ENCODE results near the gene IFNLR1. TPM values are rescaled to one million over a fixed set of nuclear protein-coding genes. Genes with fewer than 3 reads are reported as not detected.

The IFNLR1 gene
- total RNA-seq, 1 experiment from 2014 or later = 6.1 TPM

DNA sequence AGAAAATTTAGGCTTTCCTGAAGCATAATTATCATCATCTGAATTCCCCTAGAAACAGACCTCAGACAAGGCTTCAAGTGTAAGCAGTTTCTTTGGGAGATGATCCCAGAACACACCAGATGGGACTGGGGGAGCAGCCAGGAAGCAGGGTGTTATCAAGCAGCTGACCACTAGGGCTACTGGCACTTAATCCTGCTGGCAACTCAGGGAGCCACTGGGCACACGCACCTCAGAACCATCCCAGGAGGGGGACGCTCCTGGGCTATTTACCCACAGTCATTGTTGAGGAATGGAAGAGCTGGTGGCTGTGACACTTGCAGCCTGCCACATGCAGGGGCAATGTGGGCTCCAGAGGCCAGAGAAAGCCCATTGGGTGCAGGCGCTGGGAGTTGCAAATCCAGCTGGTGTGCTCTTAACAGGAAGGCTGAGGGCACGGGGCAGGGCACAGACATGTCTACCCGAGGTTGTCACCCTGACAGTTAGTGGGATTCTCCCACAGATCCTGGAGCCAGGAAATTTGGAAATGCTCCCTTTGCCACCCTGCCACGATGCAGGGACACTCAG is 29.1 kb downstream of the IFNLR1 start:
- no peaks in the 10 kb centered on the region for H3K9me3 Mint-ChIP-seq (ENCODE audit: unreplicated experiment)
- H3K36me3 ChIP-seq (ENCODE audit: control insufficient read depth, insufficient read depth, low read length) = no peaks in the 10 kb centered on the region
- CTCF ChIA-PET = no interaction called here
- no peaks in the 10 kb centered on the region for H3K27me3 Mint-ChIP-seq (ENCODE audit: insufficient read depth, unreplicated experiment)
- H3K27me3 ChIP-seq (replicated peaks; ENCODE audit: control insufficient read depth, insufficient read depth, low read length) = no peaks in the 10 kb centered on the region
- H3K4me1 Mint-ChIP-seq (ENCODE audit: low read depth, unreplicated experiment) = no peaks in the 10 kb centered on the region
- H3K4me3 Mint-ChIP-seq (ENCODE audit: unreplicated experiment) = no peak overlapping the region
- H3K4me3 ChIP-seq (ENCODE audit: low read depth, low read length) = no peak overlapping the region
- H3K4me1 ChIP-seq = no peaks in the 10 kb centered on the region
- no peaks in the 10 kb centered on the region for H3K9me3 ChIP-seq
- H3K36me3 Mint-ChIP-seq (ENCODE audit: insufficient read depth, unreplicated experiment) = peaks cover 15% of the 10 kb centered on the region
- BruUV-seq (replicated peaks) = no TSS peak
- POLR2A ChIA-PET = no interaction called here
- DNase-seq = no peak
- intact Hi-C loops (cut with micrococcal nuclease; ENCODE audit: unreplicated experiment) = no loop called here
- TF ChIP-seq, protein P1, sequence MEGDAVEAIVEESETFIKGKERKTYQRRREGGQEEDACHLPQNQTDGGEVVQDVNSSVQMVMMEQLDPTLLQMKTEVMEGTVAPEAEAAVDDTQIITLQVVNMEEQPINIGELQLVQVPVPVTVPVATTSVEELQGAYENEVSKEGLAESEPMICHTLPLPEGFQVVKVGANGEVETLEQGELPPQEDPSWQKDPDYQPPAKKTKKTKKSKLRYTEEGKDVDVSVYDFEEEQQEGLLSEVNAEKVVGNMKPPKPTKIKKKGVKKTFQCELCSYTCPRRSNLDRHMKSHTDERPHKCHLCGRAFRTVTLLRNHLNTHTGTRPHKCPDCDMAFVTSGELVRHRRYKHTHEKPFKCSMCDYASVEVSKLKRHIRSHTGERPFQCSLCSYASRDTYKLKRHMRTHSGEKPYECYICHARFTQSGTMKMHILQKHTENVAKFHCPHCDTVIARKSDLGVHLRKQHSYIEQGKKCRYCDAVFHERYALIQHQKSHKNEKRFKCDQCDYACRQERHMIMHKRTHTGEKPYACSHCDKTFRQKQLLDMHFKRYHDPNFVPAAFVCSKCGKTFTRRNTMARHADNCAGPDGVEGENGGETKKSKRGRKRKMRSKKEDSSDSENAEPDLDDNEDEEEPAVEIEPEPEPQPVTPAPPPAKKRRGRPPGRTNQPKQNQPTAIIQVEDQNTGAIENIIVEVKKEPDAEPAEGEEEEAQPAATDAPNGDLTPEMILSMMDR (IDR thresholded peaks at IDR 0.05; ENCODE audit: insufficient read depth in 1 of 2, low read depth in 1 of 2, low read length in 1 of 2, severe bottlenecking in 1 of 2, unreplicated experiment in 1 of 2) = peak in 1 of 2 experiments; percentile 20
- no peak overlapping the region for H3K27ac Mint-ChIP-seq (ENCODE audit: unreplicated experiment)

DNA sequence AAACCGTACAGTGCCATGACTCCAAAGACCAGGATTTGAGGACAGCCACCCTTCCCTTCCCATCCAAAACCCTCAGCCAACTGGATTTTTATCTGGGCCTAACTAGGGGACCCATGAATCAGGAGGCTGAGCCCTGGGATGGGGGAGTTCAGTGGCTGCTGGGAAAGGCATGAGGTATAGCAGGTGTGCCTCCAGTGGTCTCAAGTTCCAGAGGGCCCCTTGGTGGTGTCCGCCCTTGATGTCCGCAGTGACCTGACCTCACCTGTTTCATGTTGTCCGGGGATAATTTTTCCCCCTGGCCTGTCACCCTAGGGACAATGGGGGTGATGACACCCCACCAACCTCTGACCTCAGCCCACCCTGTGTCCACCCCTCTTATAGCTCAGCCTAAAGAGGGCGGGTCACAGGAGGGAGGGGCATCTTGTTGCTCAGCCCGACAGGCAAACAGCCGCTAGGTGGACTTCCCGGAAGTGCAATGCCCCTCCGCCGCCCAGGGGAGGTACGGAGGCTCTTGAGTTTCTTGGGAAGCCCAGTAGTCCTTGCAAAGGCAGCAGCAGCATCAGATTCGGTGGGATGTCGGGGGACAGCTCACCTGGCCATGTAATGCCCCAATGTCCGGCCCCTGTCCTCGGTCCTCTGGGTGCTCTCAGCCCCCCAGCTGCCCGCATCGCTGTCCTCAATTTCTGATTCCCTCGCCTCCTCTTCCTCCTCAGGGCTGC is 30.4 kb downstream of the IFNLR1 start:
- H3K36me3 Mint-ChIP-seq (ENCODE audit: insufficient read depth, unreplicated experiment) = peaks cover 15% of the 10 kb centered on the region
- H3K27ac Mint-ChIP-seq (ENCODE audit: unreplicated experiment) = no peak overlapping the region
- no TSS peak for BruUV-seq (replicated peaks)
- intact Hi-C loops (cut with micrococcal nuclease; ENCODE audit: unreplicated experiment) = no loop called here
- ChIA-PET CTCF (no interaction called here), POLR2A (no interaction called here)
- no peak overlapping the region for H3K4me3 Mint-ChIP-seq (ENCODE audit: unreplicated experiment)
- H3K4me1 Mint-ChIP-seq (ENCODE audit: low read depth, unreplicated experiment) = peaks cover under 1% of the 10 kb centered on the region
- no peak overlapping the region for H3K4me3 ChIP-seq (ENCODE audit: low read depth, low read length)
- peaks cover 3% of the 10 kb centered on the region for H3K4me1 ChIP-seq
- H3K27me3 ChIP-seq (replicated peaks; ENCODE audit: control insufficient read depth, insufficient read depth, low read length) = no peaks in the 10 kb centered on the region
- no peak for DNase-seq
- no peaks in the 10 kb centered on the region for H3K36me3 ChIP-seq (ENCODE audit: control insufficient read depth, insufficient read depth, low read length)
- TF ChIP-seq, protein P1 (IDR thresholded peaks at IDR 0.05; ENCODE audit: insufficient read depth in 1 of 2, low read depth in 1 of 2, low read length in 1 of 2, severe bottlenecking in 1 of 2, unreplicated experiment in 1 of 2) = no peak
- H3K9me3 Mint-ChIP-seq (ENCODE audit: unreplicated experiment) = no peaks in the 10 kb centered on the region
- no peaks in the 10 kb centered on the region for H3K27me3 Mint-ChIP-seq (ENCODE audit: insufficient read depth, unreplicated experiment)
- no peaks in the 10 kb centered on the region for H3K9me3 ChIP-seq

DNA sequence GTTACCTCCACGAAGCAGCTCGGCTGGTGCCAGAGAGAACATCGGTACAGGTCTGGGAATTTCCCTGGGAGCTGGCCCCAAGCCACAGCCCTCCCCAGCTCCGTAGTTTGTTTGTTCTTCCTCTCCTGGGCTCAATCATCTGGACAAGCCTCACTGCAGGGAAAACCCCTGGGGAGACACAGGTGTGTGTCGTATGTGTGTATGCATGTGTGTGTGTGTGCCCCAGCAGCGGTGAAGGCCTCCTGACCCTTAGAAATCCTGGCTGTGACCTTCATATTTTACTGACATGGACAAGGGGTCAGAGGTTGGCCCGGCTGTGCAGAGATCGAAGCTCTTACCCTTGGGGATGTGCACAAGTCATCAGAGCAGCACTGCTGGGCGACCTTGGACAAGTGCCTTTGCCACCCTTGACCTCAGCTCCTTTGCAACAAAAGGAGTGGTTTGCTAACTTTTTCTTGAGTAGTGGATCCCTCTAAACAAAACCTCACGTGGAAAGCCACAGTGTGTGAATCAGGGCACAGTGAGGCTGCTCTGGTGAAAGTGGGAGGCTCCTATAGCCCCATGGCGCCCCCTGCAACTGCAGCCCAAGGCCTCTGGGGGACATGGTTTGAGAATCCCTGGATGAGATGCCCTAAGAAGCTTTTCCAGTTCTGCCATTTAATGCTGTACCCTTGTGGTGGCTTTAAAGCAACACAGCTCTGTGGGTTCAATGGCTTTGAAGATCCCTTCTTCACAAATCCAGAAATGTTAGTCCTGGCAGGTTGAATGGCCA is 31.9 kb downstream of the IFNLR1 start:
- Histone ChIP-seq H3K4me3 (ENCODE audit: low read depth, low read length) (no peak overlapping the region), H3K4me1 (peaks cover 6% of the 10 kb centered on the region), H3K27me3 (replicated peaks; ENCODE audit: control insufficient read depth, insufficient read depth, low read length) (no peaks in the 10 kb centered on the region), H3K9me3 (no peaks in the 10 kb centered on the region), H3K36me3 (ENCODE audit: control insufficient read depth, insufficient read depth, low read length) (no peaks in the 10 kb centered on the region)
- POLR2A ChIA-PET = no interaction called here
- peak in 1 of 2 experiments; percentile 36 for DNase-seq
- no TSS peak for BruUV-seq (replicated peaks)
- Mint-ChIP-seq H3K27ac (ENCODE audit: unreplicated experiment) (no peak overlapping the region), H3K27me3 (ENCODE audit: insufficient read depth, unreplicated experiment) (no peaks in the 10 kb centered on the region), H3K36me3 (ENCODE audit: insufficient read depth, unreplicated experiment) (peaks cover 22% of the 10 kb centered on the region), H3K4me3 (ENCODE audit: unreplicated experiment) (no peak overlapping the region), H3K9me3 (ENCODE audit: unreplicated experiment) (no peaks in the 10 kb centered on the region), H3K4me1 (ENCODE audit: low read depth, unreplicated experiment) (peaks cover 11% of the 10 kb centered on the region)
- CTCF ChIA-PET = interaction anchor here (0.6 kb wide), 2 partner anchors 362 to 812 kb away, joined by 3 to 4 read pairs; no protein-coding TSS in a partner anchor
- TF ChIP-seq, protein P1 (IDR thresholded peaks at IDR 0.05; ENCODE audit: insufficient read depth in 1 of 2, low read depth in 1 of 2, low read length in 1 of 2, severe bottlenecking in 1 of 2, unreplicated experiment in 1 of 2) = peak in 1 of 2 experiments; percentile 29
- intact Hi-C loops (cut with micrococcal nuclease; ENCODE audit: unreplicated experiment) = no loop called here

All from Caco-2 (cell line).